Neutrophil (primary cell): ENCODE data around the gene AQP1.

Experiments used
- H3K27ac ChIP-seq: fragments of 200-600 bp; sonication (generic); 2 replicates; pipeline ENCODE4 v1.5.1; 2016; ENCODE audit warnings: mild to moderate bottlenecking, moderate library complexity
- H3K27me3 ChIP-seq: fragments of 200-600 bp; sonication (generic); 2 replicates; pipeline ENCODE4 v1.6.0; 2016; ENCODE audit warnings: mild to moderate bottlenecking
- H3K36me3 ChIP-seq: fragments of 200-600 bp; sonication (generic); 2 replicates; pipeline ENCODE4 v1.5.1; 2017
- H3K4me1 ChIP-seq, 2 experiments: fragments of 200-600 bp in 1 of 2; sonication (generic) in 1 of 2; 1 replicate in 1 of 2; 2 replicates in 1 of 2; pipeline versions ENCODE4 v1.5.1 to v1.6.1; 2013 to 2016; ENCODE audit warnings: low read depth in 1 of 2, low read length in 1 of 2, mild to moderate bottlenecking in 1 of 2, moderate library complexity in 1 of 2; ENCODE audit not compliant: control insufficient read depth in 1 of 2, insufficient read depth in 1 of 2
- H3K4me3 ChIP-seq, 2 experiments: fragments of 200-600 bp in 1 of 2; sonication (generic) in 1 of 2; 1 replicate in 1 of 2; 2 replicates in 1 of 2; pipeline ENCODE4 v1.5.1; 2013 to 2016; ENCODE audit warnings: low read depth in 1 of 2, low read length in 1 of 2, mild to moderate bottlenecking in 1 of 2, moderate library complexity in 1 of 2
- H3K9me3 ChIP-seq: fragments of 200-600 bp; sonication (generic); 2 replicates; pipeline ENCODE4 v1.5.1; 2016
- CTCF ChIP-seq: fragments of 200-600 bp; sonication (generic); IDR thresholded peaks from 2 replicates; pipeline ENCODE4 v1.5.1; 2016; ENCODE audit warnings: antibody characterized with exemption

AQP1 gene

GRCh38 chr7:30922596-30922995 is 10.9 kb downstream of the AQP1 start:
- Histone ChIP-seq H3K36me3 (no peaks in the 10 kb centered on the region), H3K27me3 (no peaks in the 10 kb centered on the region), H3K27ac (no peak overlapping the region), H3K4me1 (no peaks in the 10 kb centered on the region), H3K9me3 (no peaks in the 10 kb centered on the region), H3K4me3 (no peak overlapping the region)
- TF ChIP-seq CTCF: no peak

- Histone ChIP-seq H3K27ac (no peak overlapping the region), H3K4me3 (no peak overlapping the region), H3K9me3 (no peaks in the 10 kb centered on the region), H3K4me1 (no peaks in the 10 kb centered on the region), H3K36me3 (no peaks in the 10 kb centered on the region), H3K27me3 (no peaks in the 10 kb centered on the region)
- no peak for TF ChIP-seq CTCF
Measured at GRCh38 chr7:30923009-30923773, 11.5 kb downstream of the AQP1 start.

GRCh38 chr7:30923774-30924413 is 12.2 kb downstream of the AQP1 start:
- Histone ChIP-seq H3K4me3 (no peak overlapping the region), H3K27me3 (no peaks in the 10 kb centered on the region), H3K27ac (no peak overlapping the region), H3K36me3 (no peaks in the 10 kb centered on the region), H3K9me3 (no peaks in the 10 kb centered on the region), H3K4me1 (no peaks in the 10 kb centered on the region)
- no peak for TF ChIP-seq CTCF

DNA sequence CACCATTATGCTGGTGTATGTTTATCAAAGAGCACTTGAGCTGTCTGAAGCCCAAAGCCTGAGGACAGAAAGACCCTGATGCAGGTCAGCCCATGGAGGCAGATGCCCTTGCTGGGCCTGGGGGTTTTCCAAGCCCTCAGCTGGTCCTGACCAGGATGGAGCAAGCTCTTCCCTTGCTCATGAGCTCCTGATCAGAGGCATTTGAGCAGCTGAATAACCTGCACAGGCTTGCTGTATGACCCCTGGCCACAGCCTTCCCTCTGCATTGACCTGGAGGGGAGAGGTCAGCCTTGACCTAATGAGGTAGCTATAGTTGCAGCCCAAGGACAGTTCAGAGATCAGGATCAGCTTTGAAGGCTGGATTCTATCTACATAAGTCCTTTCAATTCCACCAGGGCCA is 13.0 kb downstream of the AQP1 start:
- H3K9me3 ChIP-seq: no peaks in the 10 kb centered on the region

GRCh38 chr7:30925117-30925516 is 13.5 kb downstream of the AQP1 start:
- Histone ChIP-seq H3K36me3 (no peaks in the 10 kb centered on the region), H3K9me3 (no peaks in the 10 kb centered on the region), H3K27me3 (no peaks in the 10 kb centered on the region), H3K4me1 (no peaks in the 10 kb centered on the region), H3K4me3 (no peak overlapping the region), H3K27ac (no peak overlapping the region)
- no peak for TF ChIP-seq CTCF

More for the DNA sequence above, 13.0 kb downstream of the AQP1 start:
- Histone ChIP-seq H3K4me1 (no peaks in the 10 kb centered on the region), H3K4me3 (no peak overlapping the region), H3K27me3 (no peaks in the 10 kb centered on the region), H3K27ac (no peak overlapping the region), H3K36me3 (no peaks in the 10 kb centered on the region)
- no peak for TF ChIP-seq CTCF
